Mononuclear cell (primary cell): ENCODE measurements around the gene VSTM4. TPM values are rescaled to one million over a fixed set of nuclear protein-coding genes. Genes with fewer than 3 reads are reported as not detected.

Experiments used
- H3K27me3 ChIP-seq: 2 replicates; pipeline ENCODE4 v1.6.0; 2011; ENCODE audit warnings: low read length, control low read depth; ENCODE audit not compliant: insufficient read depth
- H3K4me1 ChIP-seq: 2 replicates; pipeline ENCODE4 v1.5.1; 2011; ENCODE audit warnings: mild to moderate bottlenecking, low read length, control low read depth; ENCODE audit not compliant: insufficient read depth
- H3K4me3 ChIP-seq: 2 replicates; pipeline ENCODE4 v1.5.1; 2011; ENCODE audit warnings: mild to moderate bottlenecking, low read length, moderate library complexity
- H3K9me3 ChIP-seq: 2 replicates; pipeline ENCODE4 v1.5.1; 2011; ENCODE audit warnings: low read depth, mild to moderate bottlenecking, control low read depth, low read length
- total RNA-seq: library from RNA; depleted of rRNA; stranded (reverse); fragments of >200 nt; gene quantifications from one replicate; pipeline ENCODE4 v1.2.3, GENCODE V29; 2012

Gene VSTM4
- total RNA-seq, 1 donor, result 0.10 TPM

DNA sequence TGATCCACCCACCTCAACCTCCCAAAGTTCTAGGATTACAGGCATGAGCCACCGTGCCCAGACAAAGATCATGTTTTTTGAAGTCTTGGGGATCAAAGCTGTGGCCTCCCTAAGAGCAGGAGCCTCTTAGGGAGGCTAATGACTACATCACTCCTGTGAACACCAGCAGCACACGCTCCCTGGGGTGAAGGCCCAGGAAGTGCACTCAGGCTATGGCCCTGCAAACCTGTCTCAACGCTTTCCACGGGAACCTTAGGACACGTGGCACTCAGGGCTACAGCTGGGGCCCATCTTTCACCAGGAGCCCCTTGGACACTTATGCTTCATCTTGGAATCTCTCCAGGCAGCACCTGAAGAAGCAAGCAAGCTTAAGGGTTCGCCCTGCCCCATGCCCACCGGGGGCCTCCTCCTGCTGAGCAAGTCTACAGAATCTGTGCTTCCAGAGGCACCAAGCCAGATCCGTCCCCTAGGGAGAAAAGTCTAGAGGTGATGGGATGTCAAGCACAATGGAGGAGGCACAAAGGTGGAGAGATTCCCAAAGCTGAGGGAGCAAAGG is 18.4 kb downstream of the VSTM4 start:
- H3K9me3 ChIP-seq, result no peaks in the 10 kb centered on the region
- no peaks in the 10 kb centered on the region for H3K4me1 ChIP-seq
- no peak overlapping the region for H3K4me3 ChIP-seq
- H3K27me3 ChIP-seq, result peaks cover 5% of the 10 kb centered on the region

DNA sequence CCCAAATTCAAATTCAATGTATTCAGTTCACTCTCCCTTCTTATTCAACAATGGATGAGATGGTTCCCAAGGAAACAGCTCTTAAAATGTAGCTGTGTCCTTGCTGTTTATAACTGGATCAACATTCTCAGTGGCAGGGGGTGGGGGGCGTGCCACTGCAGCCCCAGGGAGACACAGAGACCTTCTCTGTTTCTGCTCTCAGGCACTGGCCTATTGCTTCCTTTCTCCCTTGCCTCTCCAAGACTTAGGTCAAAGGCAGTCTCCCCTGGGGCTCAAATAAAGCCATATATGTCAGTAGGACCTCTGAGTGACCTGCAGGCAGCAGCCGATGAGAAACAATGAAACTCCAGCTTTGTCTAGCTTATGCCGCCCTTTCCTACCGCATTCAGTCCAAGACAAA is 20.7 kb downstream of the VSTM4 start:
- Histone ChIP-seq H3K4me3 (no peak overlapping the region), H3K27me3 (no peaks in the 10 kb centered on the region), H3K4me1 (no peaks in the 10 kb centered on the region), H3K9me3 (no peaks in the 10 kb centered on the region)

DNA sequence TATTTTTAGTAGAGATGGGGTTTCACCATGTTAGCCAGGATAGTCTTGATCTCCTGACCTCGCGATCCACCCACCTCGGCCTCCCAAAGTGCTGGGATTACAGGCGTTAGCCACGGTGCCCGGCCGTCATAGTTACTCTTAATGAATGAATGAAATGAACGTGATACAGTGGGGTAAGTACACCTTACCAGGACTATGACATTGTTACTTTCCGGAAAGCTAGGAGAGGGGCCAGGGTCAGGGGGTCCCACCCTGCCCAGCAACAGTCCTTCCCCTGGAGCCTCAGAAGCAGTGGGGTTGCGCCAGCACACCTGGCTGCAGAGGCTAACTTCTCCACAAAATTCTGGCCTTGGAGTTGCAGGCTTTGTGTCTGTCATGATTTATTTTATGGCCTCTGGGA is 21.4 kb downstream of the VSTM4 start:
- Histone ChIP-seq H3K27me3 (no peaks in the 10 kb centered on the region), H3K4me1 (no peaks in the 10 kb centered on the region), H3K9me3 (no peaks in the 10 kb centered on the region), H3K4me3 (no peak overlapping the region)

GRCh38 chr10:49092477-49092876 is 22.8 kb downstream of the VSTM4 start:
- H3K27me3 ChIP-seq, result no peaks in the 10 kb centered on the region
- H3K4me1 ChIP-seq, result no peaks in the 10 kb centered on the region
- H3K4me3 ChIP-seq, result no peak overlapping the region
- H3K9me3 ChIP-seq, result no peaks in the 10 kb centered on the region

DNA sequence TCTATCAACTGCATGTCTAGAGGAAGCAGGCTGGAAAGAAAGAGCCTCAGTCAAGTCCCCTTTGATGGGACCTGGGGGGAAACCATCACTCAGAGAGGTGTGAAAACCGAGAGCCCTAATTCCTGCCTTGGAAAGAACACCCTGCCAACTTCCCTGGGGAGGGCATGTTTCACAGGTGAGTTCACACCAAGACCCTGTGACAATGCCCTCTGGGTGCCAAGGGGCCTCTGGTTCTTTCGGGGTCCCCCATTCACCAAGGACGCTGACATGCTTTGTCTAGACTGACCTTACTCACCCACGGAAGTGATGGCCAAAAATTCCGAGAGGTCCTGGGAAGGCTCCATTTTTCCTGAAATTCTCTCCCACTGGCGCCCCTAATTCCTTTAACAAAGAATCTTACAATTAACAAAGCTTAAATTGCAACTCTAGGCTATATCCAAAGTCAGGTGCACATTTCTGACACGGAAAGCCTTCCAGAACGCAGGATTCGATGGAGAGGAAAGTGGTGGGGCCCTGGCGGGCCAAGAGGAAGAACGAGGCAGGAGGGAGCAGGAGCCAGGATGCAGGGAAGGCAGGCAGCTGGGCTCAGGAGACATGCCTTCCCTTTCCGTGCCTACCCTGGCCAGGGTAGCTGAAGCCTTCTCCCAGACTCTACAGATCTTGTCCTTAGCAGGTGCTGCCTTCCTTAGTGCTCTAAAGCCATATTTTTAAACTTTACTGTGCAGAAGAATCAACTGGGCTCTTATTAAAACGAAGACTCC is 23.7 kb downstream of the VSTM4 start:
- Histone ChIP-seq H3K4me1 (no peaks in the 10 kb centered on the region), H3K4me3 (no peak overlapping the region), H3K9me3 (peaks cover 8% of the 10 kb centered on the region), H3K27me3 (no peaks in the 10 kb centered on the region)

DNA sequence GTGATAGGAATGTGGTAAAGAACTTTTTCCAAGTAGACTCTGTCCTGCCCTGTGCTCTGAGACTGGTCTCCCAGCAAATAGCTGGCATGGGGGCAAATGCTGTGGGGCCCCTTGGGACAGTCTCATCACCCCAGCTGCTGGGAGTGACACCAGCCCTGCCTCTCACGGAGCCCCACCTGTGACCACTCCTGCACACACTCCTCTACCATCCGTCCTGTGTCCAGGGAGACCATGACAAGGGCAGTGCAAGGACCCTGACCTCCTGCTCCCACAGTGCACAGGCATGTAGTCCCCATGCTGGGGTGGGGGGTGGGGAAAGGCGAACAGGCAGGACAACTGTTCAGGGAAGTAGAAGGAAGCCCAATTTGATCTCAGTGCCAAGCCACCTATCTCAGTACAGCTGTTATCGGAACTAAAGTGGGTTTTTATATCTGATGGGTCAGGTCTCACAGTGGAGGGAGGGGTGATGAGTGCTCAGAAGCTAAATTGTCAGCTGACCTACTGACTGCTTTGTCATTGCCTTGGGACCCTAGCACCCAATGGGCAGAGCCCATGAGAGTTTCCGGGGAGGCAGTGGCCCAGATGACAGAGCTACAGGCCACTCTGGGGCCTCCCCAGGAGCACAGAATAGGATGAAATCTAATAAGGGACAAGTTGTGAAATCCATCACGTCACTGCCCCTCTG is 24.5 kb downstream of the VSTM4 start:
- Histone ChIP-seq H3K27me3 (no peaks in the 10 kb centered on the region), H3K4me3 (no peak overlapping the region), H3K4me1 (no peaks in the 10 kb centered on the region), H3K9me3 (peaks cover 15% of the 10 kb centered on the region)

DNA sequence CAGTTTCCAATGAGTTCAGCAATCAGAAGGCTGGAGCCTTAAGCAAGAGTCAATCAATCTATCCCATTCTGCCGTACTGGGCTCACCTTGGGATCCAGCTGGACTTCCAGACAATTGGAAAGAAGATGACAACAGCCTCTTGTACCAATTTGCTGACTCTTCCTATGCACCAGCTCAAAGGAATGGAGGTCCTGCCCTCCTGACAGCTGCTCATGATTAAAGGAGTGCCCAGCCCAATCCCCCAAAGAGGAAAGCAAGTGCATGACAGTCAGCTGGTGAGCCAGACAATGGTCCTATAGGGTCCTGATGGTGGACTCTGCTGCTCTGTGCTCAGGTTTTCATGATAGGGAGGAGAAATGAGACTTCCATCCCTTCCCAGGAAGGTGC is 25.1 kb downstream of the VSTM4 start:
- Histone ChIP-seq H3K4me3 (no peak overlapping the region), H3K9me3 (peaks cover 15% of the 10 kb centered on the region), H3K27me3 (no peaks in the 10 kb centered on the region), H3K4me1 (no peaks in the 10 kb centered on the region)

- Histone ChIP-seq H3K4me1 (no peaks in the 10 kb centered on the region), H3K9me3 (peaks cover 15% of the 10 kb centered on the region), H3K4me3 (no peak overlapping the region), H3K27me3 (no peaks in the 10 kb centered on the region)
Observed at GRCh38 chr10:49089557-49090188, 25.6 kb downstream of the VSTM4 start.

DNA sequence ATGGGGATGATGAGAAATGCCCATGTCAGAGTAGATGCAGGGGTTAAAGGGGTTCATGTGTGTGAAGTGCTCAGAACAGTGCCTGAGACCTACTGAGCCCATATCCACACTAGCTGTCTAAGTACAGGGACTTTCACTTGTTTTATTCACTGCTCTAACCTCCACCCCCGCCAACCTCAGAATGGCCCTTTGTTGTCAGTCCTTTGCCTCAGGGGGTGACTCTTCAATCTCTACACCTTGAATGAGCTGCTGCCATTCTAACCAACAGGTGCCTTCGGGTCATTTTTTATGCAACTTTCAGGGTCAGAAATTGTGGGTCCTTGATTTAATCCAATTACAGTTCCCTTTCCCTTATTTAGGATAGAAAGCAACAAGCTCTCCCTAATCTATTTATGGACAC is 26.2 kb downstream of the VSTM4 start:
- H3K9me3 ChIP-seq, result peaks cover 15% of the 10 kb centered on the region
- no peaks in the 10 kb centered on the region for H3K27me3 ChIP-seq
- H3K4me1 ChIP-seq, result no peaks in the 10 kb centered on the region
- no peak overlapping the region for H3K4me3 ChIP-seq

GRCh38 chr10:49086889-49087288 is 28.4 kb downstream of the VSTM4 start:
- Histone ChIP-seq H3K4me3 (no peak overlapping the region), H3K4me1 (no peaks in the 10 kb centered on the region), H3K27me3 (no peaks in the 10 kb centered on the region), H3K9me3 (peaks cover 15% of the 10 kb centered on the region)

GRCh38 chr10:49083261-49083660 is 32.1 kb downstream of the VSTM4 start:
- Histone ChIP-seq H3K4me1 (no peaks in the 10 kb centered on the region), H3K9me3 (peaks cover 15% of the 10 kb centered on the region), H3K27me3 (no peaks in the 10 kb centered on the region), H3K4me3 (no peak overlapping the region)

GRCh38 chr10:49082766-49083165 is 32.6 kb downstream of the VSTM4 start:
- Histone ChIP-seq H3K9me3 (peaks cover 15% of the 10 kb centered on the region), H3K4me3 (no peak overlapping the region), H3K4me1 (no peaks in the 10 kb centered on the region), H3K27me3 (no peaks in the 10 kb centered on the region)

- Histone ChIP-seq H3K4me3 (no peak overlapping the region), H3K27me3 (no peaks in the 10 kb centered on the region), H3K9me3 (peaks cover 8% of the 10 kb centered on the region), H3K4me1 (no peaks in the 10 kb centered on the region)
Observed at GRCh38 chr10:49081547-49082275, 33.6 kb downstream of the VSTM4 start.

GRCh38 chr10:49080965-49081364 is 34.4 kb downstream of the VSTM4 start:
- Histone ChIP-seq H3K9me3 (peaks cover under 1% of the 10 kb centered on the region), H3K4me1 (no peaks in the 10 kb centered on the region), H3K27me3 (no peaks in the 10 kb centered on the region), H3K4me3 (no peak overlapping the region)

- no peaks in the 10 kb centered on the region for H3K4me1 ChIP-seq
- H3K9me3 ChIP-seq, result no peaks in the 10 kb centered on the region
- no peaks in the 10 kb centered on the region for H3K27me3 ChIP-seq
- H3K4me3 ChIP-seq, result no peak overlapping the region
Observed at GRCh38 chr10:49080071-49080470, 35.3 kb downstream of the VSTM4 start.
